Lung microvascular endothelial cell (primary cell): Measurements from ENCODE around the gene HNF1A. TPM values are rescaled to one million over a fixed set of nuclear protein-coding genes. Genes with fewer than 3 reads are reported as not detected.
A peak's percentile ranks its signal among the peaks of the same experiment; 100 is the strongest.
"Not testable (repeated sequence)": the region's sequence is repeated elsewhere in the genome, so short reads cannot be mapped to it uniquely, and the experiment has no call there.

Experiments
- DNase-seq, 2 donors: peaks; one replicate each; pipeline versions ENCODE4 v3.0.0 to v3.0.0-alpha.2; 2010; ENCODE audit warnings: low read depth in 2 of 2
- total RNA-seq: library from RNA; depleted of rRNA; stranded (reverse); fragments of >200 nt; gene quantifications from 2 replicates; pipeline ENCODE4 v1.2.1, GENCODE V29; 2014

The HNF1A gene, protein sequence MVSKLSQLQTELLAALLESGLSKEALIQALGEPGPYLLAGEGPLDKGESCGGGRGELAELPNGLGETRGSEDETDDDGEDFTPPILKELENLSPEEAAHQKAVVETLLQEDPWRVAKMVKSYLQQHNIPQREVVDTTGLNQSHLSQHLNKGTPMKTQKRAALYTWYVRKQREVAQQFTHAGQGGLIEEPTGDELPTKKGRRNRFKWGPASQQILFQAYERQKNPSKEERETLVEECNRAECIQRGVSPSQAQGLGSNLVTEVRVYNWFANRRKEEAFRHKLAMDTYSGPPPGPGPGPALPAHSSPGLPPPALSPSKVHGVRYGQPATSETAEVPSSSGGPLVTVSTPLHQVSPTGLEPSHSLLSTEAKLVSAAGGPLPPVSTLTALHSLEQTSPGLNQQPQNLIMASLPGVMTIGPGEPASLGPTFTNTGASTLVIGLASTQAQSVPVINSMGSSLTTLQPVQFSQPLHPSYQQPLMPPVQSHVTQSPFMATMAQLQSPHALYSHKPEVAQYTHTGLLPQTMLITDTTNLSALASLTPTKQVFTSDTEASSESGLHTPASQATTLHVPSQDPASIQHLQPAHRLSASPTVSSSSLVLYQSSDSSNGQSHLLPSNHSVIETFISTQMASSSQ
- total RNA-seq: not detected in 2 replicates

GRCh38 chr12:120978296-120979219, at the start of gene HNF1A:
Gene HNF1A, plus strand, starts transcription at chr12:120978543. Its CDS starts 226 bp downstream, at chr12:120978769.
- no peak for DNase-seq

- DNase-seq: no peak
Measured at GRCh38 chr12:120928864-120929652, 49.3 kb upstream of the HNF1A start.

DNA sequence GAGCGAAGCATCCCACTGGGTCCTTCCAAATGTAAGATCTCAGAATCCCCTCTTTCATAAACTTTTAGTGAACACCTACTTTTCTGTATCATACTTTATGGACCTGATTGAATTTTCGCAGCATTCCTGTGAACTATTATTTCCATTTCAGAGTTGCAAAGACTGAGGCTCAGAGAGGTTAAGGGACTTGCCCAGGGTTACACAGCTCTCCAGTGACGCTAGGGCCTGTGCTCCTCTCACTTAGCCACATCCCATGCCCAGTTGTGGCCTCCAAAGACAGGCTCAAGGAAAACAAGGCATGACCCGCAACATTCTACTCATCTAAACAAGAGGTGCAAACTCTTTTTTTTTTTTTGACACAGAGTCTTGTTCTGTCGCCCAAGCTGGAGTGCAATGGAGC, 48.3 kb upstream of the HNF1A start:
- no peak for DNase-seq

DNA sequence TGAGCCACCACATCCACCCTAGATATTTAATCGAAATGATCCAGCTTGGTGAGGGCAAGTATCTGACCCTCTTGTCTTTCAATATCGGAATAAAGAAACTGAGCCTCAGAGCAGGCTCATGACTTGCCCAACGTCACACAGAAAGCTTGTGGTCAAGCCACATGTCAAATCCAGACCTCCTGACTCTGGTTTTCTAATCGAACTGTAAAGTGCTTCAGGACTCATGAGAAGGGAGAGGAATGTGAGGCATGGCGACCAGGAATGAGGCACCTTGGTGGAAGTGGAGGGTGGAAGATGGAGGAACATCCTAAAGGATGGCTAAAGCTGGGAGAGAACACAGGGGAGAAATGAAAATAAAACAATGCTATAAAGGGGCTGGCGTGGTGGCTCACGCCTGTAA, 46.3 kb upstream of the HNF1A start:
- no peak for DNase-seq

DNA sequence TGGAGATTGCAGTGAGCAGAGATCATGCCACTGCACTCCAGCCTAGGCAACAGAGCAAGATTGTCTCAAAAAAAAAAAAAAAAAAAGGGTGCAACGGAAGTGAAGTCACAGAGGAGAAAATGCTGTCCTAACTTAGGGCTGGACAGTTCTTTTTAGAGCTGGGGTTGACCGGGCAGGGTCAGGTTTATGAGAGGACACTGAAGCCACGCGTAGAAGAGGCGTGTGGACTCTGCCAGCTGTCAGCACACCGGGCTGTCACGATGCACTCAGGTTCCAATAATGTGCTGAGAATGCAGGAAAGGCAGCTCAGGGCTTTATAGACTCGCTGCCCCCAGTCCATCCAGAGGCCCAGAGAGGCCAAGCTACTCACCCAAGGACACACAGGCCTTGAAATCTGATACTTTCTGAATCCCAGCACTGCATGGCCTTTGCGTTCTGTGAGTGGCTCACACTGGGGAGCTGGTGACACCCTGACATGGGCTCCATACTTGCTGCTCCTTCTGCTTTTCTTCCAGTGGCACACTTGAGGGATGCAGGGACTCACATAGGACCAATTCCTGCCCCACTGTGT, 45.3 kb upstream of the HNF1A start:
- no peak for DNase-seq

GRCh38 chr12:120933786-120934185, 44.6 kb upstream of the HNF1A start:
- DNase-seq: no peak

GRCh38 chr12:120936197-120936596, 42.1 kb upstream of the HNF1A start:
- no peak for DNase-seq

GRCh38 chr12:120938496-120938895, 39.8 kb upstream of the HNF1A start:
- DNase-seq: no peak

DNA sequence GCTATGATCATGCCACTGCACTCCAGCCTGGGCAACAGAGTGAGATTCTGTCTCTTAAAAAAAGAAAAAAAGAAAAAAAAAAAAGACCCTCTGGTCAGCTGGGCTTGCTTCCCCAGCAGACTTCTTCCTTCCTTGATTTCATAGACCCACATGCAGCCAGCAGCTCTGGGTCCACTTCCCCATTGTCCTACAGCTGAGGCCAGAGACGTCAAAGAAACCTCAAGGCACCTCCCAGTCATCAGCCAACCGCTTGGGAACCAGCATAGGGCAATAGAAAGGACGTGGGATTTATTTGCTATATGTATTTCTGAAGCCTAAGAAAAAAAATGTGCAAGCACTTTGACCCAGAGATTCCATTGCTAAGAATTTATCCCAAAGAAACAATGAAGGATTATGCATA, 38.8 kb upstream of the HNF1A start:
- no peak for DNase-seq

GRCh38 chr12:120940006-120940405, 38.3 kb upstream of the HNF1A start:
- no peak for DNase-seq

GRCh38 chr12:120940799-120941198, 37.5 kb upstream of the HNF1A start:
- DNase-seq: no peak

DNA sequence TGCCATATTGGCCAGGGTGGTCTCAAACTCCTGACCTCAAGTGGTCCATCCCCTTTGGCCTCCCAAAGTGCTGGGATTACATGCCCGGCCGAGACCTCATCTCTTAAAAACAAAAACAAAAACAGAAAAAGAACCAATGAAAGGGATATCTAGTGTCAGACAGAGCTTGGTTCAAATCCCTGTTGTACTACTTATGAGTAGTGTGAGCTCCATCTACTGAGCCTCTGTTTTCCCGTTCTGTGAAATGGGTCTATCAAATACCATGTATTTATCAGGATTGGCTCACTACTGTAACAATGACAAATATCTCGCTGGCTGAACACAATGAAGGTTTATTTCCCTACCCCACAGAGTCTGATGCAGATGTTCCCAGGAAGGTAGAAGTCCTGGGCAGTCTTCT, 36.9 kb upstream of the HNF1A start:
- DNase-seq: no peak

DNA sequence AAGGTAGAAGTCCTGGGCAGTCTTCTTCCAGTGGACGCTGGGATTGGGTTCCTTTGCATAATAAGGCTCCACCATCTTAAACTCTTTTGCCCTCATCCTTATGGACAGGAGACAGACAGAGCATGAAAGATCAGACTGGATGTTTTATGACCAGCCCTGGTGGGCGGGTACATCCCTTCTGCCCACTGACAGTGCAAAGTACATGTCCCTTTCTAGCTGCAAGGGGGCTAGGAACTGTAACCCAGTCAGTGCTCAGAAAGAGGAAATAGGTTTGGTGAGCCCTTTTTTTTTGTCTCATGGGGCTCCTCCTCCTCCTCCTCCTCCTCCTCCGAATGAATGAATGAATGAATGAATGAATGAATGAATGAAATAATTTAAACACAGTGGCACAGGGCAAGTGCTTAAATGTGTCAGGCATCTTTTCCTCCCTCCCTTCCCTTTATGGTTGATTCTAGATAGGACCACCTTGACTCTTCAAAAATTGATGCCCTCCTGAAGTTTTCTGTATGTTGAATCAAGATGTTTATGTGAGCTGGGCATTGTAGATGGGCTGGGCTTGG, 36.4 kb upstream of the HNF1A start:
- DNase-seq: no peak

DNA sequence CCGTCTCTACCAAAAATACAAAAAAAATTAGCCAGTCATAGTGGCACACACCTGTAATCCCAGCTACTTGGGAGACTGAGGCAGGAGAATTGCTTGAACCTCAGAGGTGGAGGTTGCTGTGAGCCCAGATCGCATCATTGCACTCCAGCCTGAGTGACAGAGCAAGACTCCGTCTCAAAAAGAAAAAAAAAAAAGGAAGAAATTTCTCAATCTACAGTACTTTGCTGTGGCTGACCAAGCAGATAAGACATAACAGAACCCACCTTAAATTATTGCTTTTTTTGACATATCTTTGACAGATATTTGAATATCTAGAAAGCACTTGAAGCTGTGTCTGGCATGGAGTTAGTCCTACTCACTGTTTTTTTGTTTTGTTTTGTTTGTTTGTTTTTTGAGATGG, 34.9 kb upstream of the HNF1A start:
- DNase-seq: no peak

GRCh38 chr12:120944645-120945217, 33.6 kb upstream of the HNF1A start:
- DNase-seq: peak; percentile 50 to 53

- DNase-seq: not testable (repeated sequence)
Measured at GRCh38 chr12:120945516-120945915, 32.8 kb upstream of the HNF1A start.

GRCh38 chr12:120950260-120950799, 28.0 kb upstream of the HNF1A start:
- DNase-seq: not testable (repeated sequence)

GRCh38 chr12:120950807-120951206, 27.5 kb upstream of the HNF1A start:
- no peak for DNase-seq

- no peak for DNase-seq
Measured at GRCh38 chr12:120955232-120955631, 23.1 kb upstream of the HNF1A start.
